ENCODE results near the gene PFKL.

Gene PFKL

DNA sequence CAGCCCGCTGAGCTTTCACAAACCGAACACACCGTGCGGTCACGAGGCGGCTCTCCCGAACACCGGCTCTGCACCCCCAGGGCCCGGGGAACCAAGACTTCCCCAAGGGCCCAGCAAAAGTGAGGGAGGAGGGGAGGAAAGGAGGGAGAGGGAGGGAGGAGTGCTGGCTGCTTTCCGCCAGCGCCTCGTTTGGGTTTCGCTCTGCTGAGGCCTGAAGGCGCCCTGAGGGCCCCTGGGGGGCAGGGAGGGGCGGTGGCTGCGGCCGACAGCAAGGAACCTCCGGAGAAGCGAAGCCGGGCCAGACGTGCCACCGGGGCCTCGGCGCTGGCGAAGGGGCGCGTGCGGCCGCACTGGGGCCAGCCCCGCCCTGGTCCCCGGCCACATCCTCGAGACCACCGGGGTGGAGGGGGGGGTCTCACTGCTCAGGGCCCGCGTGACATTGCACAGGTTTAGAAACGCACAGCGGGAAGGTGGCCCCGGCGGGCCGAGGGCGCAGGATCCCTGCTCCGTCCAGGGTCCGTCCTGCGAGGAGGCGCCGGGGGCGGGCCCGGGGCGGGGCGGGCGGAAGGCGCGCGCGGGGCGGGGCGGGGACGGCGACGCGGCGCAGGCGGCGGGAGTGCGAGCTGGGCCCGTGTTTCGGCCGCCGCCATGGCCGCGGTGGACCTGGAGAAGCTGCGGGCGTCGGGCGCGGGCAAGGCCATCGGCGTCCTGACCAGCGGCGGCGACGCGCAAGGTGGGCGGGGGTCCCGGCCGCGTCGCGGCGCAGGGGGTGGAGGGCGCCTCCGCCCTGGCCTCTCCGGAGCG is at the start of gene PFKL:
Gene PFKL, plus strand, starts transcription at position 596 of the 804 bp plus-strand sequence. Its CDS starts 53 bp downstream, at position 649.
- DNase-seq: peak; percentile 69

DNA sequence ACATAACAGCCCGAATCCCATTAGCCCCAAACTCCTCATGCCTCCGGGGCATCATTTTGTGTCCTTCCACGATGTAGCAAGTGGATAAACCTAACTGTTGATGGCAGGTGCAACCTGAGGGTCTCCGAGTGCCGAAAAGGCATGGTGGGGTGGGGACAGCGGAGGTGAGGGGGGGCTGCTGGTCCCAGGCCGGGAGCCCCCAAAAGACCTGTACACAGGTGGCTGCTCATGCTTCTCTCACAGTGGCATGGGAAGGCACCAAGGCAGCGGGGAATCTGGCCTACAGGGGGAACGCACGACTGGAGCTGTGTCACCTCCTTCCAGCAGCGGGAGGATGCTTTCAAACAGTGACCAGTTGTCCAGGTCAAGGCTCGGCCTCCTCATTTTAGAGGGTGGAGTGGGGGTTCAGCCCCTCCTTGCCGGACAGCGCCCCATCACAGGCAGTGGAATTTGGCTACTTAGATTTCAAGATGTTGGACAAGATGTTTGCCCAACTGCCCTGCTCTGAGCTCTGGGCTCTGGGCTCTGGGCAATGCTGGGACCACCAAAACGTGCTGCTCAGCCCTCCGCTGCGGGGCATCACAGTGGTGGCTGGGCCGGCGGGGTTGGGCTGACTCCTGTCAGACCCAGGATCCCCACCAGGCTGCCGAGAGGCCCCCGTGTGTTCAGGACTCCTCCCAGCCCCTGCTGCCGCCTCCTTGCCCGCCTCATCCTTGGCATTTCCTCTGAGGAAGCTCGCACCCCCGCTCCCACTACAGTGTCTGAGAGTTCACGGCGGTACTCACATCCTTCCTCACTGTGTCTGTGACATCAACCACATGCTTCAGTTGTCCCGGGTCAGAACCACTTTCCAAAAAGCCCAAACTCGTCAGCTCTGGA is 45.8 kb upstream of the PFKL start:
- no peak for DNase-seq

DNA sequence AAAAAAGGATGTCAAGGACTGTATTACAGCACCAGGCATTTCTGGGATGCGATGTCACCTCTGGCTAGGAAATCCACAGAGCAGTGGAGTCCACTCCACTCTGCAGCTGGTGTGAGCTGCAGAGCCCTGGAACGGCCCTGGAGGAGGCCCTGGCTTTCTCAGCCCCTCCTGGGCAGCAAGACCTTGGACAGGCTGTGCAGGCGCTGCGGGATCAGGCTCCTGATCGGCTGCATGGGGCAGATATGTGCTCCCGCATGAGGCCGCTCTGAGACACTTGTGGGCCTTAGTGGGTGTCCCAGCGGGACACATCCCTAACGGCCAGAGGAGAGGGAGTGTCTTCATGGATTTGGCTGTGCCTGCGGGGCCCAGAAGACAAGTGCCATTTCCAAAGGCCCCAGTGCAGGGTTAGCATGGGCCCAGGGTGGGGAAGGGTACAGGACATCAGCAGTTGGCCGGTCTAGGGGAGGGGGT is 44.3 kb upstream of the PFKL start:
- no peak for DNase-seq

DNA sequence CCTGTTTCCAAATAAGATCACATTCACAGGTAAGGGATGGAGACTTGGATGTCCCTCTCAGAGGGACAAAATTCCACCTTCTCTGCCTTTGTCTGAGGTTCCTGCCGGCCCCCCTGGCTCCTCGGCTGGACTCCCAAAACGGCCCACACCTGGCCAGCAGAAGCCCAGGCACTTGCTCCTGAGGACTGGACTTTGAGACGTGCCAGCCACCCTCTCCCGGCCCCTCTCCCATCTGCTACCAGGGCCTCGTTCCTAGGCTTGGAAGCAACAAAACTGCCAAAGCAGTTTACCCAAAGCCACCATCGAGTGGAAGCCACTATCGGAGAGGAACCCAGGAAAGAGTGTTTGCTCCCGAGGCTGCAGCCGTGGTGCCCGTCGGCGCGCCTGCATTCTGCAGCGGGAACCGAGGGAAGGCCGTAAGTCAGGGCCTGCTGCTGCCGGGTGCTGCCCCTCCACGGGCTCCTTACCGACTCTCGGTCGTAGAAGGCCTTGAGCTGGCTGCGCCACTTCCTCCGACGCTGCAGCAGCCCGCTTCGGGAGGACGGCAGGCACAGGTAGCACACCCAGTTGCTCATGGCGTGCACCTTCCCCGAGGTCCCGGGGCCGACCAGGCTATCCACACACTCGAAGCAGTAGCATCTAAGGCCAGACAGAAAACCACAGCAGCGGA is 41.7 kb upstream of the PFKL start:
- DNase-seq: no peak

DNA sequence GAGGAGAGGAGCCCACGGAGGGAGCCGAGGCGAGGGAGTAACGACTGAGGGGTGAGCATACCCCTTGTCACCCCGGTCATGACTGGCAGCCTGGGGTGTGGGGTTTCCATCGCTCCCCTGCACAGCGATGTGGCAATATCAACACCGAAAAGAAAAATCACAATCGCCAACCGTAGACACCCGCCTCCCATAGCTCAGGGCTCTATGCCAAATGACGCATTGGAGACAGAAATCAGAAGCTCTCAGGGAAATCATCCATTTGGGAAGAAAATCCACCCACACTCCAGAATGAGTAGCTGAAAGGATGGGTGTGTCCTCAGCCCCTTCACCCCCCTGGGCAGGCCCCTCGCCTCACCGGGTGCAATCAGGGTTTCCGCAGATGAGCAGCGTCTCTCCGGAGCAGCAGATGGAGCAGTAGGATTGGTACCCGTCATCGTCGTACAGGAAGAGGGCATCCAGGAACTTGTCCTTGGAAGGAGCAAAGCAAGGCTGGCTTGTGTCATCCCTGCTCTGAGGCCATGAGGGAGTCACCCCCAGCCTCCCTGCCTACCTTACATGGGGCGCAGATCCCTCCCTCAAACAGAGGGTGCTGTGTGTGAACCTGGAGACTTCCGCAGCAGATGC is 40.7 kb upstream of the PFKL start:
- DNase-seq: no peak

DNA sequence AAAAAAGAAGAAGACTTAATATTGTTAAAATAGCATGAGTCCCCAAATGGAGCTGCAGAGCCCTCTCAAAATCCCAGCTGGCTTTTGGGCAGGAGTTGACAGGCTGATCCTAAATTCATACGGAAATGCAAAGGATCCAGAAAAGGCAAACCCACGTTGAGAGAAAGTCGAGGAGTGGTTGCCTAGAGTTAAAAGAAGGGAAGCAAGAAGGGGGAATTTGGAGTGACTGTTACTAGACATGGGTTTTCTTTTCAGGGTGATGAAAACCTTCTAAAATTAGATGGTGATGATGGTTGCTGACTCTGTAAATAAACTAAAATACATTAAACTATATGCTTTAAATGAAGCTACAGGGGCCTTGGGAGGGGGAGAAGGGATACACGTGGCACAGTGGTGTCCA is 39.8 kb upstream of the PFKL start:
- DNase-seq: no peak

DNA sequence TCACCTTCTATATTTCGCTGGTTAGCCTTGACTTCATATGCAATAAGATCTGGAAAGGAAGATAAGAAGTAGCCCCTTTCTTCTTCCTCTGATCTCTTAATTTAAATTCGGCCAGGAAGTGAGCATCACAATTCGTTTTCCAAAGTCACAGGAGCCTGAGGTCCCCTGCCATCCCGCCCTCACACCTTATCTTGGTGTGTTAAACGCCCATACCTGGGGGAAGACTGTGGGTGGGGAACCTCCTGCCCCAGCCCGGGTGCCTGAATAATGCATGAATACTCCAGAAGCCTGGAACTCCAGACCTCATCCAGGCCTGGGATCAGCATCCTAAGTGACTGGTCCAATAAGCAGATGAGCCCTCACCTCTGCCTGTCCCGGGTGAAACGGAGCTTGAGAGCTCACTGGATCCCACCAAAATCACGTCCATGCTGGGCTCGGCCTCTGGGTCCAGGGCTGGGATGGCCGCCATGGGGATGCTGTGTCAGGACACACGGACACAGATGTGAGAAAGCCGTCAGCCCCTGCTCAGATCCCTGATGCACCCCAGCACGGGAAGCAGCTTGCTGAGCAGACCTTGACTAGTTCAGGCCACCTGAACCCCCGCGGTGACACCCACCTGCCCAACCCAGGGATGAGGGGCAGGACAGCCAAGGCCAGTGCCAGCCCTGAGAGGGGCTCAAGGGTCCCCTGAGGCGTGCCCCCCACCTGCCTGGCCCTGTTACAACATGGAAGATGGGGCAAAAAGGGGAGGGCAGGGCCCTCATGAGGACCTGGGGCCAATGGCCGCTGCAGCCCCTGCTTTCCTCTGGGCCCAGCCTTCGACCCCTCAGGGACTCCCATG is 38.8 kb upstream of the PFKL start:
- no peak for DNase-seq

DNA sequence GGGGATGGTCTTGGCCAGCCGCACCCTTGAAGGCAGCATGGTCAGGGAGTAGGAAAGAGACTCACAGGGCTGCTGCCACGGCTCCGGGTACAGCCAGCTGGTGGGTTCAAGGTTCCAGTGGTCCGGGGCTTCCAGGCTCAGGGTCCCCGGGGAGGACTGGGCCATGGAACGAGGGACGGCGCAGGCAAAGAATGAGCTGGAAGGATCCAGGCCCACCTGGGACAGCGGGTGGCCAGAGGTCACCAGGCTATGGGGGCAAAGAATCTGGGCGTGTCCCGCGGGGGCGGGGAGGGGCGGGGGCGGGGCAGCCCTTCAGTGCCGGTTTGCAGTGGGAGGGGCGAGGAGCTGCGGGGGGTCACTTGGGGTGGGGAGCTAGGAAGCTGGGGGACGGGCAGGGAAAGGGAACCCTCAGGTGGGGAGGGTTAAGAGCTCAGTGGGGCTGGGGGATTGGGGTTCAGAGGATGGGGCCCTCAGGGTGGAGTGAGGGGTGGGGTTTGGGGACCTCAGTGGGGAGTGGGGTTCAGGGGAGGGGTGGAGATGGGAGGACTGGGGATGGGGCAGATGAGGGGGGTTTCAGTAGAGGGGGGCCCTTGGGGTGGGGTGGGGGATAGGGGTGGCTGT is 38.1 kb upstream of the PFKL start, which contains the start of gene DNMT3L:
Gene DNMT3L, minus strand, starts transcription at position 223 of the 621 bp plus-strand sequence. CDS start 638 bp downstream, outside the sequence.
- DNase-seq: no peak

DNA sequence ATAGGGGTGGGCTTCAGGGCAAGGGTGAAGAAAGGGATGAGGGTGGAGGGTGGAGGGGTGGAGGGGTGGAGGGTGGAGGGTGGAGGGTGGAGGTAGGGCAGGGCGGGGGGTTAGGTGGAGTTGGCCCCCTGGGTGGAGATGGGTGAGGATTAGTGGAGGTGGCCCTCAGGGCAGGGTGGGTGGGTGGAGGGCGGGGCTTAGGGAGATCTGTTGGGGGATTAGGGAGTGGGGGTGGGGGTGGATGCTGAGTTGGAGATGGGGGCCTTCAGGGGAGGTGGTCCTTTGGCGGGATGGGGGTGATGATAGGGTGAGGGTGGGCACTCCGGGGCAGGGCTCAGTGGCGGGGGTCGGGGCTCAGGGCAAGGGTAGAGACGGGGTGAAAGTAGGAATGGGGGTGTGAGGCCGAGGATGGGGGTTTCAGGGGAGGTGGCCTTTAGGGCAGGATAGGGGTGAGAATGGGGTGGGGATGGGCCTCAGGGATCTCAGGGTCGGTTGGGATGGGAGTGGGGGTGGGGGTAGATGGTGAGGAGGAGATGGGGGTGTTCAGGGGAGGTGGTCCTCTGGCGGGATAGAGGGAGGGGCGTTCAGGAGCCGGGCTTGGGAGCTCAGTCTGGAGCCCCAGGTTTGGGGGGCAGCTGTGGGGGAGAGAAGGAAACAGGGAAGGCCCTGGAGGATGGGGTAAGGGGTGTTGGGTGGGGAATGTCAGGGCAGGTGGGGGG is 37.4 kb upstream of the PFKL start:
- no peak for DNase-seq

DNA sequence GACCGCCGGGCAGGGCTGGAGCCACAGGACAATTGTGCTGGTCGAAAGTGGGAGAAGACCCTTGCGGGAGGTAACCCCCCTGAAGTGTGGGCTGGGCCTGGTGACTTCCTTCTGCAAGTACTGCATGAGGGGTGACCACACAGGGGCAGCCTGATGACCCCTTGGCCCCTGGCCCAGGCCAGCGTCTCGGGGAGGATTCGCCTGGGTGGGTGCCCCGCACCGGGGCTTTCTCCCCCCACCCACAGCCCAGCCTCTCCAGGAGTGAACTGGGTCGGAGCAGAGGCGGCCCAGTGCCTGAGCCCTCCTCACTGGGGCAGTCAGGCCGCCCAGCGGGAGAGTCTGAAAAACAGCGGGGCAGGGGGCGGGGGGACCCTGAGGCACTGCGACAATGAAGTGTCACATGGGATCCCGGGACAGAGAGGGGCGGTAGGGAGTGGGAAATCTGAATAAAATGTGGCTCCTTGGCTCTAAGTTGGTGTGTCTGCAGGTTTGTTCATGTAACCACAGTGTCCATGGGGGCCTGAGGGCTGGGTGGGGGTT is 36.6 kb upstream of the PFKL start:
- no peak for DNase-seq

DNA sequence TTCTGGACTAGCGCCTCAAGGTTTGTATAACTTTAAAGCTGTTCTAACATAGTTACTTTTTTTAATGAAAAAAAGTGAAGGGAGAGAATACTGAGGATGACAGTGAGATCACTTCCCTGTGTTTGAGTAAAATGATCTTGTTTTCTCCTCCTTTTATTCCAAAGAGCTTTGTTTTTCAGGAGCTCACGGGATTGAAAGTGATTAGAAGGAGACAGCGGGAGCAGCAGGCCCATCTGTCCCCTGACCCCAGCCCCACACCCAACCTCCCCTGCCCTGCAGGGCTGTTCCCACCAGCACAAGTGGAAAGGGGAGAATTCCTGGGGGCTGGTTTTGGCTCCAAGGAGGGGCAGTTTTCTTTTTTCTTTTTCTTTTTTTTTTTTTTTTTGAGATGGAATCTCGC is 36.1 kb upstream of the PFKL start:
- no peak for DNase-seq

DNA sequence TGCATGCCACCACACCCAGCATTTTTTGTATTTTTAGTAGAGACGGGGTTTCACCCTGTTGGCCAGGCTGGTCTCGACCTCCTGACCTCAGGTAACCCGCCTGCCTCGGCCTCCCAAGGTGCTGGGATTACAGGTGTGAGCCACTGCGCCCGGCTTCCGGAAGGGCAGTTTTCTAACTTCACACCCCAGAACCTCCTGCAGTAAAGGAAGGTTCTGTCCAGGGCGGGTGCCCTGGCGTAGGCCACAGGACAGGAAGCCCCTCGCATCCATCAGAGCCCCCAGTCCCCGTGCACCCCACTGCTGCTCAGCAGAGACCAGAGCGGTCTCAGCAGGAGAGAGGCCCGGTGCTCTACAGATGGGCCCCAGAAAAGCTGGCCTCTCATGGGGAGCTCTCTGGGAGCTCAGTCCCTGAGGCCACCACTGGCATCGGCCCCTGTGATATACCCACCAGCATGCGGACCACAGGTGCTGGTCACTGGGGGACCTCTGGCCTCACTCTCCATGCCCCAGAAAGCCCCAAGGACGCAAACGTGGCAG is 34.1 kb upstream of the PFKL start:
- DNase-seq: no peak

DNA sequence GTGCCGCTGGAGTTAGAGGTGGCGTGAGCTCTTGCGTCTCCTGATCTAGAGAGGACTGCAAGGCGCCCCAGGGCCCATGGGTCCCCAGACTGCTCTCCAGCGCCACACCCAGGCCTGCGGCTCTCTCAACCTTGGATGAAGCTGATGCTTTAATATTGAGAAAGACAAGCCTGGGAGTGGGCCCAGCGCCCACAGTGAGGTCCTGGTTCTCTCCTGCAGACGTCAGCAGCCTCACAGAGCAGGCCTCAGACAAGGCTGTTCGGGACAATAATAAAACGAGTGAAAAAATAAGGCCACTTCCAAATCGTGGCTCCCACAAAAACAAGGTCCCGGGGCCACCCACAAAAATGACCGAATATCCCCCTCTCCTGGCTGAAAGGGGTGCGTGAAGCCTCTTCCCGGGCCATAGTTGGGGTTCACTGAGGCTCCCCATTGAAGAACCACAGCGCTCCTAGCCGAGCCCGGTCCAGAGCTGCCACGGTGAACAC is 32.2 kb upstream of the PFKL start:
- DNase-seq: peak; percentile 35

DNA sequence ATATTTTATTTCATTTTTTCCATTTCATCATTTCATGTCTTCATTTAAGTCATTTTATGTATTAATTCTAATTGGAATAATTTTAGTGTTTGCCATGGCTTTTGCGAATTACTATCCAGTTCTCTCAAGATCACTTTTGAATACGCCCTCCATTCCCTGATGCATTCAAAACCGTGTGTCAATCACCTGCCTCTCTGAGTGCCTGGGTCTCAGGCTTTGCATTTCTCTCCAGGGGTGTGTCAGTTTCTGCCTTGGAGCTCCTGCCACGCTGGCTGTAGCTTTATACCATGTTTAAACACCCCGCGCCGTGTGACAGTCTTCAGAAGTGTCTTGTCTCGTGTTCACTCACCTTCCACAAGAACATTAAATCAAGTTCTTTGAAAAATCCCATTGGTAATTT is 30.8 kb upstream of the PFKL start:
- DNase-seq: no peak

DNA sequence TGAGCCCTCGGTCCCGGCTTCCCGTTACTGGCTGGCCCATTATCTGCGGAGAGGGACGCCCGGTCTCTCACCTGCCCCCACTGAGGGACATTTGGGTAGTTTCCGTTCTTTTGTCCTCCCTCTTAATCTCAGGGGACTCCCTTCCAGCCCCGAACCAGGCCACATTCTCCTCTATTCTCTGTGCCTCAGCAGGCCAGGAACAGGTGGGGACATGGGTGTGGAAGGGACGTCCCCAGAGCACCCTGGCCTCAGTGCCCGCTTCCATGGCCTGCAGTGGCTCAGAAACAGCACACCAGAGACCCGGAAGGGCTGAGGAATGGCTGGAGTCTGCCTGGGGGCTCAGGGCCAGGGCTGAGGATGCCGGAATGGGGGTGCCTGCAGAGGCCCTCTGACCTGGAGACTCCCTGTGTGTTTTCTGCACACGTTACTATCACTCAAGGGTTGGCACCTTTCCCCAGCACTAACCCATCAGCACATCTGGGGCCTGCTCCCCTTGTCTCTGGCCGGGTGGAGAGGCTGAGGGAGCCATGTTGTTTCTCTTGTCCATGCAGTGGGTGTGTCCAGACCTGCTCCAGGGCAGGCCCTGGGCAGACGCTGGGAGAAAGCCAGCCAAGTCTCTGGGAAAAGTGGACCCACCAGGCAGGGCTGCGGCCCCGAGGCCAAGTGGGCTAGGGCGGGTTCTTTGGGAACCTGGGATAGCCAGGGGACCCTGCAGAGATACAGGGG is 28.1 kb upstream of the PFKL start:
- no peak for DNase-seq

DNA sequence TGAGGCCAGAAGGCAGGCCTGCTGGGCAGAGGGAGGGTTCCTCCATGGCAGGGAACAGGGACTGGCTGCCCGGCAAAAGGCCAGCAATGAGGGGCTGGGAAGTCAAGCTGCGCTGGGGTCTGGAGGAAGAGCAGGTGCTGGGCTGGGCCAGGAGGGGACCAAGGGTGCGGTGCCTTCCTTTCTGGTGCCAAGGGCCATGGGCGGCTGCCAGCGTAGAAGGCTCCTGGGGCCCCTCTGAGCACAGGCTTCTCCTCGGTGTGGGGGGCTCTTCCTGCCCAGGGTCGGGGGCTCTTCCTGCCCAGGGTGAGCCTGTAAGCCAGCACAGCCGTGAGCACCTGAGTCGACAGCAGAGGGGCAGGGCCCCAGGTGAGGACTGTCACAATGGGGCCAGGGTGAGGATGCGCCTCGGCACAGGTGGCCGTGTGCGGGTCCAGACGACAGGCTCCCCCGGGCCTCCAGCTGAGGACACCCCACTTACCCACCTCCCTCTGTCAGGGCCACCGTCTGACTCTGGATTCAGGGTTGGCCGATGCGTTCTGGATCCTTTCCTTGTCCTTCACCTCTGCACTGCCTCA is 27.5 kb upstream of the PFKL start:
- DNase-seq: no peak

DNA sequence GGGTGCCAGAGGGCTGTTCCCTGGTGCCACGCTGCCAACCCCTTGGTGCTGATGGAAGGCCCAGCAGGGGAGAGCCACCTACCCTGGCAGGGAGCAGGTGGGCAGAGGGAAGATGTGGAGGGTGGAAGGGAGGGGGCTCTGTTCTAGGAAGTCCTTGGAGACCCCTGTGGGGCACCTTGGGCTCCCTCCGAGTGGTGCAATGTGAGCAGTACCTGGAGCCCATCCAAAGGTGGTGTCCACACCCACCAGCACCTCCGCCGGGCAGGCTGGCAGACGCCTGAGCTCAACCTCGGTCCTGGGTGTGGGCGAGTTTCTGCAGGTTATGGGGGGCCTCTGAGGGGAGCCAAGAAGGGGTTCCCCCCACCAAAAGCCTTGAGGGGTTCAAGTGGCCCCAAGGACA is 26.8 kb upstream of the PFKL start:
- no peak for DNase-seq

DNA sequence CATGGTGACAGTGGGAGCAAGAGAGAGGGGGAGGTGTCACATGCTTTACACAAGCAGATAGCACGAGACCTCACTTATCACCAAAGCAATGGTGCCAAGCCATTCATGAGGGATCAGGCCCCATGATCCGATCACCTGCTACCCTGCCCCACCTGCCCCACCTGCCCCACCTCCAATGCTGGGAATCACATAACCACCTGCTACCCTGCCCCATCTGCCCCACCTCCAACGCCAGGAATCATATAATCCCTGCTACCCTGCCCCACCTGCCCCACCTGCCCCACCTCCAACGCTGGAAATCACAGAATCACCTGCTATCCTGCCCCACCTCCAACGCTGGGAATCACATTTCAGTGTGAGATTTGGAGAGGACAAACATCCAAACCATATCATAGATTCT is 24.8 kb upstream of the PFKL start:
- DNase-seq: no peak

Measured in activated T-cell treated with anti-CD3 and anti-CD28 coated beads, Interleukin-2, amount 50 U/mL, for 1 hour (primary cell).